AG10803 (cell line): ENCODE results near the gene RPL10A.

Source experiments
- DNase-seq: peaks from one replicate; pipeline ENCODE4 v3.0.0; 2010; ENCODE audit warnings: low read depth
- H3K4me3 ChIP-seq: 2 replicates; pipeline ENCODE4 v1.5.1; 2011; ENCODE audit warnings: mild to moderate bottlenecking, low read length, control low read depth
- TF ChIP-seq, protein P1 (sequence below): conservative IDR thresholded peaks from 2 replicates; pipeline ENCODE4 v1.5.1; 2011; ENCODE audit warnings: mild to moderate bottlenecking, low read length, control low read depth, inconsistent platforms

RPL10A gene

DNA sequence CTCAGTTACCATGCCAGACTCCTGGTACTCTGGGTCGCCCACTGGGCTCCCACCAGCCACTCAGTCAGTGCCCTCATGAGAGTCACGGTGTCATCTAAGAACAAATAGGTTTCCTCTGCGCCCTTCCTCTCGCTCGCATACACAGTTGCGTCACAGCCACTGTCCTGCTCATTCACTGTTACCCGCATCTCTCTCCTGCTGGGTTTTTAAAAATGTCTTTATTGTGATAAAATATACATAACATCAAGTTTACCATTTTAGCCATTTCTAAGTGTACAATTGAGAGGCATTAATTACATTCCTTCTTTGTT is 24.7 kb downstream of the RPL10A start:
- no peak overlapping the region for H3K4me3 ChIP-seq
- DNase-seq: no peak
- TF ChIP-seq, protein P1, sequence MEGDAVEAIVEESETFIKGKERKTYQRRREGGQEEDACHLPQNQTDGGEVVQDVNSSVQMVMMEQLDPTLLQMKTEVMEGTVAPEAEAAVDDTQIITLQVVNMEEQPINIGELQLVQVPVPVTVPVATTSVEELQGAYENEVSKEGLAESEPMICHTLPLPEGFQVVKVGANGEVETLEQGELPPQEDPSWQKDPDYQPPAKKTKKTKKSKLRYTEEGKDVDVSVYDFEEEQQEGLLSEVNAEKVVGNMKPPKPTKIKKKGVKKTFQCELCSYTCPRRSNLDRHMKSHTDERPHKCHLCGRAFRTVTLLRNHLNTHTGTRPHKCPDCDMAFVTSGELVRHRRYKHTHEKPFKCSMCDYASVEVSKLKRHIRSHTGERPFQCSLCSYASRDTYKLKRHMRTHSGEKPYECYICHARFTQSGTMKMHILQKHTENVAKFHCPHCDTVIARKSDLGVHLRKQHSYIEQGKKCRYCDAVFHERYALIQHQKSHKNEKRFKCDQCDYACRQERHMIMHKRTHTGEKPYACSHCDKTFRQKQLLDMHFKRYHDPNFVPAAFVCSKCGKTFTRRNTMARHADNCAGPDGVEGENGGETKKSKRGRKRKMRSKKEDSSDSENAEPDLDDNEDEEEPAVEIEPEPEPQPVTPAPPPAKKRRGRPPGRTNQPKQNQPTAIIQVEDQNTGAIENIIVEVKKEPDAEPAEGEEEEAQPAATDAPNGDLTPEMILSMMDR: no peak

DNA sequence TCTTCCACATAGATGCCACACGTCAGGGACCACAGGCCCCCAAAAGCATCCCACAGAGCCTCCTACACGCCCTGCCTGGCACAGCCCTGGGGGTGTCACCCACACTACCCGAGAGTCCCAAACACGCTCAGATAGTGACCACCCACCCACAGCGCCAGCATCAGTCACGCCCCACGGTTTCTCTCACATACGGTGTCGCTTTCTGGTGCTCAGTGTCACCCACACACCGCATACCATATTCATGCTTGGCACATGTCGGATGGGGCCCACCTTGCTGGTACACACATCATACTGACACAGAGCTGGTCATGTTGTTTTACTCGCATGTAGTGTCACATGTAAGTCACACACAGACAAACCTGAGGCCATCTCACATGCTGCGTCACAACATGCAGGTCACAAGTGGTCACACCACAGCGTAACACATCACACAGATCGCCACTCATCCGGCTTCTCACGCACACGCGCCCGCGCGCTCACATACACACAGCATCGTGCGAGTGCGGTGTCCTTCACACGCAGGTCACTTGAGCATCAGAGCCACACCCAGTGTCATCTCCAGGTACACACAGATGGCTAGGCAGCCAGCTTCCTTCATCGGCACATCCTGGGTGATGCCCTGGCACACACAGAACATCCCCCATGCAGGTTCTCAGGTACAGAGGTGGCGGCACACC is 25.2 kb downstream of the RPL10A start:
- peak overlapping the region; percentile 27; the same call in 1 of the 2 replicates for H3K4me3 ChIP-seq
- DNase-seq: no peak
- TF ChIP-seq, protein P1: no peak

DNA sequence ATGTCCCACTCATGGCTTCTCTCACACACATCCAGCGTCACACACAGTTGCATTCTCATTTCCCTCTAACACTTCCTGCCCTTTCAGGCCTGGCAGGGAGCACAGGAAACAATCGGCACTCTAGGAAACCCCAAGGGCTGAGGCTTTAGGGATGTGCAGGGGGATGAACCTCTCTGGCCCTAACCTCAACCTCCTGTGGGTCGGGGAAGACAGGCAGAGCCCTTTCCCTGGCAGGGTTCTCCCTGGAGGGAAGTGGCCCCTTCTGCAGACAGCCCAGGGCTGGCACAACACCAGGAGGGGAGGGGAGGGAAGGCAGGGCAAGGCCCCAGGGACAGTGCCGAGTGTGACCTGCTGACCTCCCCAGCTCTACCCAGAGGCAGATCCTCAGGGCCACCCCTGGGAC is 26.0 kb downstream of the RPL10A start:
- TF ChIP-seq, protein P1: no peak
- H3K4me3 ChIP-seq: peak overlapping the region; percentile 27
- DNase-seq: peak; percentile 46

DNA sequence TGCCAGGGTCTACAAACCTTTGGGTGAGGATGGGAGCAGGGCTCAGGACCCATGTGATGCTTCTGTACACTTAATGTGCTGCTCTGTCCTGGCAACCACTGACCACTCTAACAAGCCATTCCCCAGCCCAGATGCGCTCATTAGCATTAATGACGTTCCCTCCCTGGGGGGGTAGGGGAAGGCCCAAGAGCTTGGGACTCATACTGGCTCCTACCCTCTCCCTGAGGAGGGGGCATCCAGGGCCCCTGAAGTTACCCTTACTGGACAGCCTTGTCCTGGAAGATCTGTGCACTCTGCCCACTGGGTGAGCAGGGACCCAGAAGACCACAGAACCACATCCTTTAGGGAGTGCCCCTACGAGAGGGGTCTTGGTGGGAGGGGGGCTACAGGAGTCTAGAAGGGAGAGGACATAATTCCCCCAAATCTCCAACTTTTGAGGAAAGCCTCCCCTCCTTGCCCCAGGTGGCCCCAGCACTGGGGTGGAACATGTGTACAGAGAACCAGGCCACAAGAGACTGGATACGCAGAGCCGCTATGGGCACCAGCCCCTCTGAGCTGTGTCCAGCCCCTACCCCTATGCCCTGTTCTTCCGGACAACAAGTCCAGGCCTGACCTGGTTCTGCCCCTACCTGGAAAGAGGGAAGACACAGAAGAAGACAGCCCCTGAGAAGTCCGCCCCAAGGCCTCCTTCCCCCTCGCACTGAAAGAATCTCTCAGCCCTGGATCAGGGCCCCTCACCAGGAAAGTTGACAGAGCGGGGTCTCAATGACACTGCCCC is 27.2 kb downstream of the RPL10A start:
- DNase-seq: peak; percentile 34
- TF ChIP-seq, protein P1: no peak
- peak overlapping the region; percentile 78 for H3K4me3 ChIP-seq

DNA sequence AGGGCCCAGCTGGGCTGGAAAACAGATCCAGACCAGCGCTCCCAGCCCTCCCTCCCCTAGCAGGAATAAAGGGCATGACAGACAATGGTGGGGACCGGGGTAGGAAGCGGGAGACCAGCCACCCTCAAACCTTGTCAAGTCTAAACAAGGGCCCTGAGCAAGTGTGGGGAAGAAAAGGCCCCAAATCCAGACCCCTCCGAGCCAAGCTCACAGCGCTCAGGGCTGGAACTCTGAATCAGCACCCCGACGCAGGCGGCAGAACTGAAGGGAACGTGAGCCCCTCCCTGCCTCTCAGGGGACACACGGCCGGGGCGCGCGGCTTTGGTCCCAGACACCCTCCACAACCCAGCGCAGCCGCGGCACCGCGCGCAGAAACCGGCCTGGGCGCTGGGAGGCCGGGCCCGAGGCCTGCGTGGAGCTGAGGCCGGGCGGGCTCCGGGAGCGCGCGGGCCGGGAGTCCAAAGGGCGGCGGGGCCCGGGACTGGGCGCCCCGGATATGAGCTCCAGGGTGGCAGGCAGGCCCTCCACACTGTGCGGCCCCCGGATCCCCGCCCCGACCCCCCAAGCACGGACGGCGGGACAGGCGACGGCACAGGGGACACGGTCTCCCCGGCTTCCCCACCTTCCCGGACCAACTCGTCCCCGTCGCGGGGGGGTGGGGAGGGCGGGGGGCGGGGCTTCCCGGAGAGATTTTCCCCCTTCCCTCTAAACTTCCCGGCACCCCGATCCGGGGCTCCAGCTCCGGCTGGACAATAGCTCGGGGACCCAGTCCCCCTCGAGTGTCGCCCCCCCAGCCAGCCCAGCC is 28.0 kb downstream of the RPL10A start:
- peak; percentile 30 for DNase-seq
- H3K4me3 ChIP-seq: peak overlapping the region; percentile 78
- TF ChIP-seq, protein P1: no peak

DNA sequence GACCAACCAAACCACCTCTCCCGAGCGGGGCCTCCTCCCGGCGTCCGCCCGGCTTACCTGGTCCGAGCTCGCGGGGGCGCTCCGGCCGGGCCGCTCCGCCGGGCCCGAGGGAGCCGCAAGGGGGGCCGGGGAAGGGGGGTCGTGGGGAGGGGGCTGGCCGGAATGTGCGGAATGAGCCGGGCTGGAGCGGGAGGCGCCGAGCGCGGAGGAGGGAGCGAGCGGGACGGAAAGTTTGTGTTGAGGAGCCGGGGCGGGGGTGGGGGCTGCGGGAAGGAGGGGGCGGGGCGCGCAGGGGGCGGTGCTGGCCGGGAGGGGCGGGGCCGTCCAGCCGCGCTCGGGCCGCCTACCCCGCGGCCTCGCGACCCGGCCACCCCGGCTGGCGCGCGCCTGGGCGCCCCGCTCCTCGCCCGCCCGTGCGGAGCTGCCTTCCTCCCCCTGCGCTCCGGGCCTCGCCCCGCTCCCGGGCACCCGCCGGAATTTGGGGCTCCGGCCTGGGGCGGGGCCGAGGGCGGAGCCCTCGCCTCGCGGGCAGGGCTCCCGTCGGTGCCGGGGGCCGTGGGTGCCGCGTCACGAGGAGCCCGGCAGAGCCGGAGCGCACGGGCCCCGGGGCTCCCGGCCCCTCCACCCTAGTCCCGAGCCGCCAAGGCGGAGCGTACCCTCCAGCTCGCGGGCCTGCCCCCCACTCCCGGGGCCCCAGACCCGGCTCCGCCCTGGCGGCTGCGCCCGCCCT is 28.8 kb downstream of the RPL10A start, which contains the start of gene TEAD3:
Gene TEAD3 (minus strand): TSS at position 239 of the 730 bp plus-strand sequence.
- peak; percentile 76 for DNase-seq
- H3K4me3 ChIP-seq: peak within 1 kb of the TSS; percentile 78

More for the DNA sequence above, 28.8 kb downstream of the RPL10A start, which contains the start of gene TEAD3:
- TF ChIP-seq, protein P1: no peak
